ENCODE results near the gene CACNA1C. TPM values are rescaled to one million over a fixed set of nuclear protein-coding genes. Genes with fewer than 3 reads are reported as not detected.

Gene CACNA1C
- total and polyA plus RNA-seq, 2 donors (not counting 1 experiment from before 2014, with no cell fraction given) = 0.01 to 0.02 TPM

GRCh38 chr12:2696136-2696535 is 643.3 kb downstream of the CACNA1C start:
- no peak for TF ChIP-seq EZH2 (IDR thresholded peaks at IDR 0.05; ENCODE audit: borderline replicate concordance, insufficient read depth, low read depth, low read length, poor library complexity, severe bottlenecking)
- TF ChIP-seq, protein P1, sequence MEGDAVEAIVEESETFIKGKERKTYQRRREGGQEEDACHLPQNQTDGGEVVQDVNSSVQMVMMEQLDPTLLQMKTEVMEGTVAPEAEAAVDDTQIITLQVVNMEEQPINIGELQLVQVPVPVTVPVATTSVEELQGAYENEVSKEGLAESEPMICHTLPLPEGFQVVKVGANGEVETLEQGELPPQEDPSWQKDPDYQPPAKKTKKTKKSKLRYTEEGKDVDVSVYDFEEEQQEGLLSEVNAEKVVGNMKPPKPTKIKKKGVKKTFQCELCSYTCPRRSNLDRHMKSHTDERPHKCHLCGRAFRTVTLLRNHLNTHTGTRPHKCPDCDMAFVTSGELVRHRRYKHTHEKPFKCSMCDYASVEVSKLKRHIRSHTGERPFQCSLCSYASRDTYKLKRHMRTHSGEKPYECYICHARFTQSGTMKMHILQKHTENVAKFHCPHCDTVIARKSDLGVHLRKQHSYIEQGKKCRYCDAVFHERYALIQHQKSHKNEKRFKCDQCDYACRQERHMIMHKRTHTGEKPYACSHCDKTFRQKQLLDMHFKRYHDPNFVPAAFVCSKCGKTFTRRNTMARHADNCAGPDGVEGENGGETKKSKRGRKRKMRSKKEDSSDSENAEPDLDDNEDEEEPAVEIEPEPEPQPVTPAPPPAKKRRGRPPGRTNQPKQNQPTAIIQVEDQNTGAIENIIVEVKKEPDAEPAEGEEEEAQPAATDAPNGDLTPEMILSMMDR (IDR thresholded peaks at IDR 0.05) = no peak
- no peak for DNase-seq
- Mint-ChIP-seq H3K9me3 (ENCODE audit: insufficient read depth) (no peaks in the 10 kb centered on the region), H3K4me3 (no peak overlapping the region), H3K27ac (no peak overlapping the region), H3K27me3 (peaks cover 49% of the 10 kb centered on the region), H3K4me1 (peaks cover 15% of the 10 kb centered on the region)
- Histone ChIP-seq H3K27me3 (replicated peaks in 1 of 4; ENCODE audit: control extremely low read depth in 1 of 4, control insufficient read depth in 3 of 4, insufficient read depth in 4 of 4, low read length in 3 of 4) (peaks cover 0 to 12% (median 2%) of the 10 kb centered on the region in 4 experiments), H3K4me1 (ENCODE audit: control insufficient read depth in 2 of 2, insufficient read depth in 2 of 2, low read length in 2 of 2) (peaks cover 6 to 8% of the 10 kb centered on the region in 2 donors), H3K4me2 (replicated peaks; ENCODE audit: low read depth, low read length, poor library complexity, severe bottlenecking) (no peak overlapping the region), H3K79me2 (ENCODE audit: control insufficient read depth, insufficient read depth, low read length) (no peaks in the 10 kb centered on the region), H3K9ac (ENCODE audit: low read length) (no peak overlapping the region), H2AFZ (ENCODE audit: insufficient read depth, low read depth, low read length, poor library complexity, severe bottlenecking) (no peak overlapping the region), H3K9me3 (ENCODE audit: control extremely low read depth in 1 of 3, control insufficient read depth in 2 of 3, insufficient read depth in 1 of 3, low read length in 2 of 3) (no peaks in the 10 kb centered on the region), H3K4me3 (ENCODE audit: control extremely low read depth in 1 of 5, extremely low read depth in 1 of 5, insufficient read depth in 1 of 5, low read depth in 2 of 5, low read length in 4 of 5) (no peak overlapping the region), H4K20me1 (ENCODE audit: control insufficient read depth, insufficient read depth, low read length, poor library complexity, severe bottlenecking) (no peaks in the 10 kb centered on the region), H3K36me3 (replicated peaks in 1 of 2; ENCODE audit: control extremely low read depth in 1 of 2, control insufficient read depth in 1 of 2, extremely low read depth in 1 of 2, insufficient read depth in 2 of 2, low read length in 1 of 2) (no peaks in the 10 kb centered on the region), H3K27ac (ENCODE audit: low read length in 2 of 2) (no peak overlapping the region)
- CTCF ChIA-PET = no interaction called here
- intact Hi-C loops (cut with micrococcal nuclease) = no loop called here
- no CpG with 5 or more reads among the region's 2 CpGs for WGBS (ENCODE audit: insufficient coverage)
- POLR2A ChIA-PET = no interaction called here
- no peak for ATAC-seq (ENCODE audit: low read depth)

GRCh38 chr12:2697057-2697800 is 644.4 kb downstream of the CACNA1C start:
- intact Hi-C loops (cut with micrococcal nuclease) = no loop called here
- no peak overlapping the region for H3K27ac ChIP-seq (ENCODE audit: low read length in 2 of 2)
- Mint-ChIP-seq H3K27me3 (peaks cover 44% of the 10 kb centered on the region), H3K27ac (no peak overlapping the region), H3K9me3 (ENCODE audit: insufficient read depth) (no peaks in the 10 kb centered on the region), H3K4me1 (peaks cover 9% of the 10 kb centered on the region), H3K4me3 (no peak overlapping the region)
- H4K20me1 ChIP-seq (ENCODE audit: control insufficient read depth, insufficient read depth, low read length, poor library complexity, severe bottlenecking) = no peaks in the 10 kb centered on the region
- peaks cover 0 to 12% (median 2%) of the 10 kb centered on the region in 4 experiments for H3K27me3 ChIP-seq (replicated peaks in 1 of 4; ENCODE audit: control extremely low read depth in 1 of 4, control insufficient read depth in 3 of 4, insufficient read depth in 4 of 4, low read length in 3 of 4)
- CTCF ChIA-PET = no interaction called here
- ATAC-seq (ENCODE audit: low read depth) = no peak
- 86% methylated on average over 2 of the region's 10 CpGs for WGBS (ENCODE audit: insufficient coverage)
- H3K79me2 ChIP-seq (ENCODE audit: control insufficient read depth, insufficient read depth, low read length) = no peaks in the 10 kb centered on the region
- H3K9me3 ChIP-seq (ENCODE audit: control extremely low read depth in 1 of 3, control insufficient read depth in 2 of 3, insufficient read depth in 1 of 3, low read length in 2 of 3) = no peaks in the 10 kb centered on the region
- H3K9ac ChIP-seq (ENCODE audit: low read length) = no peak overlapping the region
- no peak overlapping the region for H3K4me3 ChIP-seq (ENCODE audit: control extremely low read depth in 1 of 5, extremely low read depth in 1 of 5, insufficient read depth in 1 of 5, low read depth in 2 of 5, low read length in 4 of 5)
- peaks cover 6% of the 10 kb centered on the region in 2 donors for H3K4me1 ChIP-seq (ENCODE audit: control insufficient read depth in 2 of 2, insufficient read depth in 2 of 2, low read length in 2 of 2)
- no peak for DNase-seq
- TF ChIP-seq EZH2 (IDR thresholded peaks at IDR 0.05; ENCODE audit: borderline replicate concordance, insufficient read depth, low read depth, low read length, poor library complexity, severe bottlenecking) = no peak
- TF ChIP-seq, protein P1 (IDR thresholded peaks at IDR 0.05) = no peak
- H3K36me3 ChIP-seq (replicated peaks in 1 of 2; ENCODE audit: control extremely low read depth in 1 of 2, control insufficient read depth in 1 of 2, extremely low read depth in 1 of 2, insufficient read depth in 2 of 2, low read length in 1 of 2) = no peaks in the 10 kb centered on the region
- H3K4me2 ChIP-seq (replicated peaks; ENCODE audit: low read depth, low read length, poor library complexity, severe bottlenecking) = no peak overlapping the region
- no peak overlapping the region for H2AFZ ChIP-seq (ENCODE audit: insufficient read depth, low read depth, low read length, poor library complexity, severe bottlenecking)
- POLR2A ChIA-PET = no interaction called here

Measured in B cell (primary cell).